Left lobe of liver (tissue), 2 donors: ENCODE results near the gene UPP2. TPM values are rescaled to one million over a fixed set of nuclear protein-coding genes. Genes with fewer than 3 reads are reported as not detected.

Experiments used
- ATAC-seq: fragments of 200-7000 bp; cut with Tn5 transposase; one replicate; pipeline ENCODE4 v1.9.1; 2020; ENCODE audit warnings: mild to moderate bottlenecking, moderate library complexity
- DNase-seq: peaks from one replicate; pipeline ENCODE4 v3.0.0-alpha.2; 2020; ENCODE audit warnings: low spot score
- total RNA-seq: library from RNA; stranded (reverse); gene quantifications from one replicate; pipeline ENCODE4 v1.2.1, GENCODE V29; 2021
- donor health status: DM: no; HTN: no; CAD: no; lungs with moderate emphysema.
- donor health status: DM: no; HTN: yes; CAD: no.

Gene UPP2
- total RNA-seq, result 0.91 TPM

DNA sequence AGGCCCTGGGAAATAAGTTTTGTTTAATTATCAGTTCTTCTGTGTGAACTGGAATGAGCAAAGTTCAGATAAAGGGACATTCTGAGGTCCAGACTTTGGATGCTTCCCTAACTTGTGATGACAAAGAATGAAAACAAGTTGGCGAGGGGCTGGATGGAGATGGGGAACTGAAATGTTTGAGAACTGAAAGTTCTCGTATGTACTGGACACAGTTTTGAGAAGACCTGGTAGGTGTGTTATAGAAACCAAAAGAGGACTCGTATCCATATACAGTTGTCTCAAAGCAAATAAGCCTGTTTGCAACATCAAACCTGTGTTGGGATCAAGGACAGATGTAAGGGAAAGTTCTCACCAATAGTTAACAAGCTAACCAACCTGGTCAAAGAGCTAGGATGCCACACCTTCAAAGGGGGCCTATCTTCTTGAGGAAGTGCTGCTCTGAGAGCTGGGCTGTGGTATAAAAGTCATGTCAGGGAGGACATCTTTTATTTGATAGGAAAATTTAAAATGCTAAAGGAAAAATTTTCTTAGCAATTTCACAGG, at the start of gene UPP2:
UPP2 (plus strand) TSS at position 493 of the 543 bp plus-strand sequence. CDS start 188 bp downstream, outside the sequence.
- ATAC-seq, result peak; percentile 53
- no peak for DNase-seq

DNA sequence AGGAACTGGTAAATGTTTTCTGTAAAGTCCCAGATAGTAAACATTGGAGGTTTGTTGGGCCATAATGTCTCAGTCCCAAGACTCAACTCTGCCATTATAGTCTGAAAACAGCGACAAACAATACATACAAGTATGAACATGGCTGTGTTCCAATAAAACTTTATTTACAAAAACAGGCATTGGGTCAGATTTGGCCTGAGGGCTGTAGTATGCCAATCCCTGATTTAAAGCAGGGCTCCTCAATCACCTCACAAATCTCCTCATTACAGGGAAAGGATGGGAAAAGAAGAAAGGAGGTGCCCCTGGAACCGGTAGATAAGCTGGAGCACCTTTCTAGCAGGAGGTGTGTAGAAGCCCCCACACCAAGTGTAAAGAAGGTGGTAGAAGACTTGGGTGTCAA, 48.9 kb upstream of the UPP2 start:
- ATAC-seq (no peak), DNase-seq (no peak)

DNA sequence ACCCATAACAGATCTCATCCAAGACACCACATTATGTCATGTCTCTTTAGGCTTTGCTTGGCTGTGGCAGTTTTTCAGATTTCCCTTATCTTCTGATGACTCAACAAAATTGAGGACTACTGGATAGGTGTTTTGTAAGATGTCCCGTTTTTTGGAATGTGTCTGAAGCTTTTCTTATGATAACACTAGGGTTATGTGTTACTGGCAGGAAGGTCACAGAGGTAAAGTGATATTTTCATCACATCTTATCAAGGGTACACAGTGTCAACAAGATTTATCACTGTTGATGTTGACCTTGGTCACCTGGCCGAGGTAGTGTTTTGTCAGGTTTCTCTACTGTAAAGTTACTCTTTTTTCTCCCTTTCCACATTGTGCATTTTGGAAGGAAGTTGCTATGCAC, 44.8 kb upstream of the UPP2 start:
- DNase-seq (no peak), ATAC-seq (peak; percentile 87)

DNA sequence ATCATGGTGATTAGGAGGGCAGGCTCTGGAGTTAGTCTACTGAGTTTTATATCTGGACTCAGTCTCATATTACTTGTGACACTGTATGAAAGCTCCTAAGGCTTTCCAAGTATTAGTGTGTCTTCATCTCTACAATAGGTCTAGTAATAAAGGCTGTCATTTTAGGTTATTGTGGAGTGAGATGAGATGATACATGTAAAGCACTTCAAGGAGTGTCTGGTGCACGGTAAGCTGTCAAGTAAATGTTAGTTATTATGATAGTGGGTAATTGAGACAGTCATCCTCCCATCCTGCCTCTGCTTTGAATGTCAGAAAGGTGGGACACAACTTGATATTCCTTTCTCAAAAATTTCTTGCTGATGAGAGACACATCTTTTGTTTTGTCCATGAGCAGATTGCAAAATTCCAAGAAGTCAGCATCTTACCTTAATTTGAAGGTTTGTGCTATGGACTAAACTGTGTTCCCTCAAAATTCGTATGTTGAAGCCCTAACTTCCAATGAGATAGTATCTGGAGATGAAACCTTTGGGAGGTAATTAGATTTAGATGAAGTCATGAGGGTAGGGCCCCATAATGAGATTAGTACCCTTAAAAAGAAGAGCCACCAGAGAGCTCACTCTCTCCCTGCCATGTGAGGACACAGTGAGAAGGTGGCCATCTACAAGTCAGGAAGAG, 41.4 kb upstream of the UPP2 start:
- ATAC-seq, result no peak

DNA sequence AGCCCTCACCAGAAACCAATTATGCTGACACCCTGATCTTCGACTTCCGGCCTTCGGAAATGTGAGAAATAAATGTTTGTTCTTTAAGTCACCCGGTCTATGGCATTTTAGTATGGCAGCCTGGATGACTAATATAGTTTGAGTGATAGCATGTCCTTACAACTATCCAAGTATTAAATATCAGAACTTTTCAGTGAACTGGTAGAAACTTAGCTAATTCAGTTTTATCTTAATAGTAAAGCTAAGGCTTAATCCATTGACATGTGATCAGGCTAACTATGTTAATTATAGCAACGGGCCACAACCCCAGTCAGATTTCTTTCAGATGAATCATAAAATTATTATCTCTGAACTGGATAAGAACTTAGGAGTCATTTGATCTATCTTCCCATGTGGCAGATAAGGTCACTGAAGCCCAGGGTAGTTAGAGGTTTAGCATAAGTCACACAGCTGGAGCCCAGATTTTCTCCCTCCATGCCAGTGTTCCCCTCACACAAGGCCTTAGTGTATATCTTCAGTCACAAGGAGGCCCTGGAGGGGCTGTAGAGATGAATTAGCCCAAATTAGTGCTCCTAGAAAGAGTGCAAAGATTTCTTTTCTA, 40.7 kb upstream of the UPP2 start:
- DNase-seq (no peak), ATAC-seq (no peak)

More for the DNA sequence above, 41.4 kb upstream of the UPP2 start:
- no peak for DNase-seq

DNA sequence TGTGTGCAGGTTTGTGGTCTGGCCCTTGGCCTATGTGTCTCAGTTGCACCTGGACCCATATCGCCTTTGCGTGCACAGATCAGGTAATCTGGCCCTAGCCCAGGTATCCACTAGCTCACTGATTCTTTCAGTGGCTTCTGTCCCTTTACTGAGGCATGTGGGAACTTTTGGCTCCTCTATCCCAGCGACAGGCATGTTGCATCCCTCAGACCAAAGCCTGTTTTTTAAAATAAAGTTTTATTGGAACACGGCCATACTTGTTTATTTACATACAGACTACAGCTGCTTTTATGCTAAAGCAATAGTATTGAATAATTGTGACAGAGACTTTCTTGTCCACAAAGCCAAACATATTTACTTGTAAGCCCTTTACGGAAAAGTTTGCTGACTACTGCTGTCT, 39.9 kb upstream of the UPP2 start:
- DNase-seq (no peak), ATAC-seq (no peak)

DNA sequence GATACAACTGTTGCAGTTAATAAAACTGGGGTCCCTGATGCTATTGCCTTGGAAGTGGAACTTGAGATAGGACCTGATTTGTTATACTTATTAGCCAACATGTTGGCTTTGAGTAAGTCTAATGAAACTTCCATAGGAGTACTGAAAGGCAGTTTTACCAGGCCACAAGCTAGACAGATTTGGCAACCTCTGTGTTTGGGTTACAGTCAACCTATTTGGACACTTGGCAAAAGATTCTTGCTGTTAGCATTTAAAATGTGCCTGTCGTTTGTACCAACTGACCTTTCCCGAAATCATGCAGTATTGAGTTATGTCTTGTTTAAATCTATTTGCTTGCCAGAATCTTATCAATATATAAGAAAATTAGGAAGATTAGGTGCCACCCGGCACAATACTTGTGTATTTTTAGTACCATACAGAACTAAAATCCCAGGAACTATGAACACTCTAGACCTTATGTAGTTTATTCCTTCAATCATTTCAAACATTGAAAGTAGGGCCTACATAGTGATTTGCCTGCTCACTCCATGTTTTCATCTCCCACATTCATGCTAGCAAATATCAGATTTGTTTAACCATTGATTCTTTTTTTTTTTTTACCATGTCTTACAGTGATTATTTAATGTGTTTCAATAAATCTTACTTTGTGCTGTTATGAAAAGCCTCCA, 35.5 kb upstream of the UPP2 start:
- no peak for DNase-seq

DNA sequence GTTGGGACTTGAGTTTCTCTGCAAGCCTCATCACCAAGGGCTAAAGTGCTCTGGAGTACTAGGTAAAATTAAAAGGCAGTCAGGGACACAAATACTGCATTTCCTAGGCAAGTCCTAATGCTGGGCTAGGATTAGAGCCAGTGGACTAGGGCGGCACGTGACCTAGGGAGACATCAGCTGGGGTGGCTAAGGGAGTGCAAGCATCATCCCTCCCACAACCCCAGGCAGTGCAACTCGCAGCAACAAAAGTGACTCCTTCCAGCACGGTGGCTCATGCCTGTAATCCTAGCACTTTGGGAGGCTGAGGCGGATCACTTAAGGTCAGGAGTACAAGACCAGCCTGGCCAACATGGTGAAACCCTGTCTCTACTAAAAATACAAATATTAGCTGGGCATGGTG, 30.7 kb upstream of the UPP2 start:
- no peak for ATAC-seq
- DNase-seq, result no peak

More for the DNA sequence above, 35.5 kb upstream of the UPP2 start:
- peak; percentile 96 for ATAC-seq

DNA sequence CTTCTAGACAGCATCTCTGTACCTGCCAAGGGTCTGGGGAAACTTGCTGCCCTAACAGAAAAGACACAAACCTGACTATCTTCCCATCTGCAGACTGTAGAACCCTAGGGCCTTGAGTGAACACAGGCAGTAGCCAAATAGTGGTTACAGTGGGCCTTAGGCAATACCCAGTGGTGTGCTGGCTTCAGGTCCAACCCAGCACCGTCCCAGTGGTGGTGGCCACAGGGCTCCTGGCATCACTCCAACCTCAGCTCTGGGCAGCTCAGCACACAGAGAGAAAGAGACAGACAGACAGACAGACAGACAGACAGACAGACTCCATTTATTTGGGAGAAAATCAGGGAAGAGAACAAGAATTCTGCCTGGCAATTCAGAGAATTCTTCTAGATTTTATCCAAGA, 29.3 kb upstream of the UPP2 start:
- ATAC-seq (peak; percentile 80), DNase-seq (peak; percentile 56)

DNA sequence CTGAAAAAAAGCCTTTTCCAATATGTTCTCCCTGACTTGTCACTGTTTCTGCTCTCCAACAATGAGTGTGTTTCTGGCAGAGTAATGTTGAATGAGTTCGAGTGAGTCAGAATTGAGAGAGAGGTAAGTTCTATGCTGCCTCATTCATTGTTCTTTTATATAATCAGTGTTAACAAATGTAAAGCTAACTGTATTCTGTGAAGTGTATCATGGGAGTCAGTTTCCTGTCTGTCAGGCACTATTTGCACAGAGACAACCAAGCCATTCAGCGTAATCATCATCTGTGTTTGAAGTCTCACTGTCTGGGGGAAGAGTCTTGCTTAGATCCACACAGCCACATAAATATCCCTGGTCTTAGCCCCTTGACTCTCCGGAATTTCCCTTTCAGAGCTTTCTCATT, 22.0 kb upstream of the UPP2 start:
- no peak for DNase-seq
- no peak for ATAC-seq

DNA sequence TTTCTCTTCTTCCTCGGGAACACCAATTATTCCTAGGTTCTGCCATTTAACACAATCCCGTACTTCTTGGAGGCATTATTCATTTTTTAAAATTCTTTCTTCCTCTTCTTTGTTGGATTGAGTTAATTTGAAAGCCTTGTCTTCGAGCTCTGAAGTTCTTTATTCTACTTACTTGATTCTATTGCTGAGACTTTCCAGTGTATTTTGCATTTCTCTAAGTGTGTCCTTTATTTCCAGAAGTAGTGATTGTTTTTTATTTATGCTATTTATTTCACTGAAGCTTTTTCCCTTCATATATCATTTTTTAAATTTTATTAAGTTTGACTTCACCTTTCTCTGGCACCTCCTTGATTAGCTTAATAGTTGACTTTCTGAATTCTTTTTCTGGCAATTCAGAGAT, 13.6 kb upstream of the UPP2 start:
- DNase-seq (no peak), ATAC-seq (no peak)

DNA sequence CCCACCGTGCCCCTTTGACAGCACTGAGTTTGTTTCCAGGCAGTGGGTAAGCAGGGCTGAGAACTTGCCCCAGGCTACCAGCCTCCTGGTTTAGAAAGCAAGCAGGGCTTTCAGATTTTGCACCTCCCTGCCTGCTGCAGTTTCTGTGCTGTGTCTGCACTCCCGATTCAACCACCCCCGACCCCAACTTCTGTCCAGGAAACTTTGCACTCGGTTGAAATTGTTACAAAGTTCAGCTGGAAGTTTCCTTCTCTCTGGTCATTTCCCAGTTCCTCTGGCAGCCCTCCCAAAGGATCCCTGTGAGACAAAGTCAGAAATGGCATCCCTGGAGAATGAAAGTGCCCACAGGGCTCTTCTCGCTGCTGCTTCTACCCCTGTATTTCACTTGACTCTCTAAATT, 12.4 kb upstream of the UPP2 start:
- DNase-seq (no peak), ATAC-seq (no peak)

DNA sequence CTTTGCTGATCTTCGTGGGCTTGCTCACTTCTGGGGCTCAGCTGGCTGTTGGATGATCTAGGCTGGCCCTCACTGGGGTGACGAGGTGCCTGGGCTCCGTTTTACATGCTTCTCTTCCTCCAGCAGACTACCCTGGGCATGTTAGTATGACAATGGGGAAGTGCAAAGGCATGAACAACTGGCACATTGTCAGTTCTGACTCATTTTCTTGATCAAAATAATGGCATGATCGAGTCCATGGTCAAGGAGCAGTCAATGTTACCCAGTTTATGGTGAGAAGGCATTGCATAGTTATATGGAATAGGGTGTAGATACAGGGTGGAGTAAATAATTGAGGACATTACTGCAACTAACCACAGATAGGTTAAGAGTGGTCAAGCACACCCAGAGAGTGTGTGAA, 10.0 kb upstream of the UPP2 start:
- DNase-seq, result no peak
- ATAC-seq, result no peak

DNA sequence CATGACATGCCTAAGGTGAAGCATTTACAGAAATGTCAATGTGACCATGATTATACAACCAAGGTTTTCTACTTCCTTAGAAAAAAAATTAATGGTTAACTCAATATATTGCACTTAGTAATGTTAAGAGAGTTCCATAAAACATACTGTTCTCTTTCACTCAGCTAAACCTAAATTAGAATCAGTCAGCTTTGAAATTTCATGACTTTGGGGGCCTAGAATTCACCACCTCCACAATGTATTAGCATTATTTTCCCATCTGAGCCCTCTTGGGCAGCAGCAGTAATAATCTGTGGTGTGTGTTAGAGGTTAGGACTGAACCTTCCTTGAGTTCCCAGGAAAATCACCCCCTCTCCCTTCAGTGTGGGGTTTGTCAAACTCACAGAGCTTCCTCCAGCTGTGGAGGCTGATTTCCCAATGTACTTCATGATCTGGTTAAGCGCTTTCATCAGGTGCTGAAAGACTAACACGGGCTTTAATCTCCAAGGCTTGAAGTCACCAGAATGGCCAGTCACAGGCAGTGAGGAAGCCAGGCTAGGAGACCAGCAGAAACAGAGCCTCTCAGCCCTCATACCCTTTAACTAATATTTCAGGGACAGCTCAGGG, 7.1 kb upstream of the UPP2 start:
- DNase-seq (no peak), ATAC-seq (peak; percentile 65)

DNA sequence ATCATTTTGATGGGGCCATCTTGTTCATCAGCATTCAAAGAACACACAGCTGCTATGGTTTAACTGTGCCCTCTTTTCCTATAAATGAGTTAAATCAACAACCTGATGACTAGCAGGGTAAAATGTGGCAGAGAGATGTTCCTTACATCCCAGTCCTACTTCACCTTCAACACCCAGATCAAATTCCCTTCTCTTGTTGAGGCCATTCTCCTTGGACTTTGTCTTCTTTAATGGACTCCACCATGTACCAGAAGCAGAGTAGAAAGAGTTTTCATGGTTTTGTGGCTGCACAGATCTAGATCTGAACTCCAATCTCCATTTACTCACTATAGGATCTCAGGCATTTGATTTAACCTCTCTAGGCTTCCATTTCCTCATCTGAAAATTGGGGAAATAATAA, 6.4 kb upstream of the UPP2 start:
- ATAC-seq (no peak), DNase-seq (no peak)

DNA sequence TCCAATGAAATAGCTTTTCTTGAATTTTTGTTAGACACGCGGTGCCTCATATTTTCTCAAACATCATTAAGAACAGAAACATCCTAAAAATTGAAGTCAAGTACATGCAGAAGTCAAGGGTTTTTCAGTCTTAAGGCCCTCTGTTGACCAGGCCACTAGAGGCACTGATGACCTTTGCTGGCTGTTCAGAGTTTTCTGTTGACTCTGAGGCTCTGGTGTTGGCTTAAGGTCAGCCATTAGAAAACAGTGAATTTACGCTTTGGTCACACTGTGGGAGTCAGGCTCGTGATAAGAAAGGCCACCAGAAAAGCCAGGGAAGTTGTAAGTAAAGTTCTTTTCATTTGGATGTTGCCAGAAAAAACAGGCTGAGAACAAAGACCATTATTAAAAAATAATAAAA, 5.8 kb upstream of the UPP2 start:
- peak; percentile 66 for ATAC-seq
- no peak for DNase-seq

DNA sequence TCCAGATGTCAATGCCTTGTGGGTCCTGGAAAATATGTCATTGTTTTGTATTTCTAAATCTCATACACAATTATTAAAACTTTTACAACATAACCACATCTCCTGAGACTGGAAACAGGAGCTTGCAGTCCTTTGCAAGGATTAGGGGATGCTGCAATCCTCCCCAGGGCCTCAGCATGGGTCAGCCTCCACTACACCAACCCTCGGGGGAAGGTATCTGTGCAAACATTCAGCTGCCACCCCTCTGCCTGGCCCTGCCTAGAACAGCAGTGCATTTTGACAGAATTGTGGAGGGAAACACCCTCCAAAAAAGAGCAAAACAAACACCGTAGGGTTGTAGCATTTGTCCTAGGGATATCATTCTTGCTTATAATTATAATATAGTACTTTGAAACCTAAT, 4.2 kb upstream of the UPP2 start:
- ATAC-seq (no peak), DNase-seq (no peak)

DNA sequence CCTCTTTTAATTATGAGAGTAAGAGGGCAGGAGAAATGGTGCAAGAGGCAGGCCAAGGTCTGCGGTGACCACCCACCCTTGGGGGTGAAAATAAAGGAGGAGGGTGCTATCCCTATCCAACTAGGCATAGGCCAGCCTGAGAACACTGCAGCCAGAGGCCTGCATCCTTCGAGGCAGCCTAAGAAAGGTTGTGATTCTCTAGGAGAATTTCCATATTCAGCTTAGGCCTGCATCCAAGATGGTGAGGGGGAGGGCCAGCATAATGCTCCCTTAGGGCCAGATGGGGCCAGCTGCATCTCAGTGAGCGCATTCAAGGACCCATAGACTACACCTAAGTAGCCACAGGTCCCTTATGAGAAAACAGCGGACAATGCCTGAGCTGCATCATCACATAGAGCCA, 3.5 kb upstream of the UPP2 start:
- ATAC-seq, result no peak
- no peak for DNase-seq

DNA sequence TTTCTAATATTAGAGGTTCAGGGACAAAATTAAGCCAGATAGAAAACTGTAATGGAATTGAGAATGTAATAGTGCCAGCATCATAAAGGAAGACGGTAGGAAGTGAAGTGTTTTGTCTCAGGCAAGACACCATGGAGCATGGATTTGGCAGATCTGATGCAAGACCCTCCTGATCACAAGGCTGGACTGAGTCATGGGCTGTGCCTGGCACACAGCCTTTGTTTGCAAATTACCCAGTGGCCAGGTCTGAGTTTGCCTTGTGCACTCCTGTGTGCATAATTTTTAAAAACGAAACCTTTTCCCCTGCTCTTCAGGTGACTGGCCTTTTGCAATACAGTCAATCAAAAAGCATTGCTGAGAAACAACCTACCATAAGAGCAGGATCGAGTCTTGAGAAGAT, 2.0 kb upstream of the UPP2 start:
- DNase-seq (peak; percentile 76), ATAC-seq (peak; percentile 81)

DNA sequence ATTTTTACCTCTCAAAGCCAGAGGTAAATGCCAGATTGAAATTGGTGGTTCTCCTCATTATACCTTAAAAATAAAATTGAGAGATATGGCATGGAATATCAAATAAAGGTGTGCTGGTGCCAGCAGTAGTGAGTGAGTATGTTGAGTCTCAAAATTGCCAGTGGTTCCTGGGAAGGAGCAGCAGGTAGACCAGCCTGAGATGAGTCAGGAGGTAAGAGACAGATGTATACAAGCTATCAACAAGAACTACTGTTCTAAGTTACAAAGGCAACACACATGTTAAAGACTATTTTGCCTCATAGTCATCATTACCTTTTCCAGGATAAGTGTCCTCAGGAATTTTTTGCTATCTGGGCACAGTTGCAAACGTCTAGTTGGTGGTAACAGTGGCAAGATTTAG, 1.3 kb upstream of the UPP2 start:
- DNase-seq (no peak), ATAC-seq (no peak)

DNA sequence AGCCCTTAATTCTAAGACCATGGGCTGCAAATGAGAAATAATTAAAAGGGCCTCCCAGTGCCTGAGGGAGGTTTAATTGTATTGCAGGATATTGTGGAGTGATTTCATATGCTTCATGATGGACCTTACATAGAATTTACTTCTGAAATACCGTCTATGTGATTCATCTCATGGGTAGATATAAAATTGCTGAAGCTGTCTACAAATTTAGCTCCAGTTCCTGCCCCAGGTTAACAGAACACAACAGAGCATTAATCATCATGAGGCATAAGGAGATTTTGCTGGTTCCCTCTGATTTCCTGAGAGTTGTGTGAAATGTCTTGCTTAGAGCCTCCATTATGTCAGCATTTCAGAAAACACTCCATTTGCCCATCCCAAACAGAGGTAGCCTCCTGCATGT, 770 bp downstream of the UPP2 start:
- DNase-seq, result no peak

More for the DNA sequence above, 770 bp downstream of the UPP2 start:
- no peak for ATAC-seq
